Effector memory CD8-positive, alpha-beta T cell (primary cell): ENCODE measurements around the gene CYP4B1.
"Not testable (repeated sequence)": the region's sequence is repeated elsewhere in the genome, so short reads cannot be mapped to it uniquely, and the experiment has no call there.

Source experiments
- ATAC-seq: fragments of 150-1000 bp; cut with Tn5 transposase; replicated peaks from 2 replicates; pipeline ENCODE4 v1.10.0; 2021; ENCODE audit warnings: mild to moderate bottlenecking, moderate library complexity
- DNase-seq, 3 experiments: peaks; one replicate each; pipeline ENCODE4 v3.0.0; 2021
- H3K27ac Mint-ChIP-seq, 2 donors: one replicate each; pipeline ENCODE4 v1.8.0; 2022; ENCODE audit warnings: mild to moderate bottlenecking in 2 of 2, mixed read lengths in 2 of 2, moderate library complexity in 2 of 2
- H3K27me3 Mint-ChIP-seq, 2 donors: one replicate each; pipeline ENCODE4 v1.8.0; 2022; ENCODE audit warnings: mixed read lengths in 2 of 2
- H3K36me3 Mint-ChIP-seq: one replicate; pipeline ENCODE4 v1.8.0; 2022; ENCODE audit warnings: mild to moderate bottlenecking, moderate library complexity, mixed read lengths; ENCODE audit not compliant: insufficient read depth
- H3K4me1 Mint-ChIP-seq, 2 donors: one replicate each; pipeline ENCODE4 v1.8.0; 2022; ENCODE audit warnings: low read depth in 2 of 2, mixed read lengths in 2 of 2
- H3K4me3 Mint-ChIP-seq, 2 donors: one replicate each; pipeline ENCODE4 v1.8.0; 2022; ENCODE audit warnings: mild to moderate bottlenecking in 2 of 2, mixed read lengths in 2 of 2, moderate library complexity in 2 of 2
- H3K9me3 Mint-ChIP-seq, 2 donors: one replicate each; pipeline ENCODE4 v1.8.0; 2022; ENCODE audit warnings: mixed read lengths in 2 of 2

The CYP4B1 gene

DNA sequence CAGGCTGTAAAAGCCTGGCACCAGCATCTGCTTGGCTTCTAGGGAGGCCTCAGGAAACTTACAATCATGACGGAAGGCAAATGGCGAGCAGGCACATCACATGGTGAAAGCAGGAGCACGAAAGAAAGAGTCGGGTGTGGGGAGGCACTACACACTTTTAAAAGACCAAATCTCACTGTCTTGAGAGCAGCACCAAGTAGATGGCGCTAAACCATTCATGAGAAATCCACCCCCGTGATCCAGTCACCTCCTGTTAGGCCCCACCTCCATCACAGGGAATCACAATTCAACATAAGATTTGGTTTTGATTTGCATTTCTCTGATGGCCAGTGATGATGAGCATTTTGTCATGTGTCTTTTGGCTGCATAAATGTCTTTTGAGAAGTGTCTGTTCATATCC is 36.6 kb downstream of the CYP4B1 start:
- not testable (repeated sequence) for H3K27ac Mint-ChIP-seq, H3K4me3 Mint-ChIP-seq, H3K9me3 Mint-ChIP-seq, H3K36me3 Mint-ChIP-seq, H3K4me1 Mint-ChIP-seq, ATAC-seq, DNase-seq
- H3K27me3 Mint-ChIP-seq: peaks cover 25 to 43% of the 10 kb centered on the region in 2 donors

GRCh38 chr1:46846386-46846785 is 47.5 kb downstream of the CYP4B1 start:
- peaks cover 68 to 75% of the 10 kb centered on the region in 2 donors for H3K27me3 Mint-ChIP-seq
- H3K4me1 Mint-ChIP-seq: not testable (repeated sequence)

GRCh38 chr1:46857660-46858065 is 58.8 kb downstream of the CYP4B1 start:
- not testable (repeated sequence) for H3K4me3 Mint-ChIP-seq, DNase-seq, H3K9me3 Mint-ChIP-seq, H3K36me3 Mint-ChIP-seq, ATAC-seq, H3K4me1 Mint-ChIP-seq
- peak overlapping the region in 1 of 2 donors; percentile 1 for H3K27ac Mint-ChIP-seq
- H3K27me3 Mint-ChIP-seq: peaks cover 29 to 46% of the 10 kb centered on the region in 2 donors

More at GRCh38 chr1:46846386-46846785, 47.5 kb downstream of the CYP4B1 start:
- not testable (repeated sequence) for H3K27ac Mint-ChIP-seq, H3K4me3 Mint-ChIP-seq, DNase-seq, H3K9me3 Mint-ChIP-seq, H3K36me3 Mint-ChIP-seq, ATAC-seq

- peaks cover 3 to 5% of the 10 kb centered on the region in 2 donors for H3K4me1 Mint-ChIP-seq
- H3K9me3 Mint-ChIP-seq: peaks cover 4 to 14% of the 10 kb centered on the region in 2 donors
- no peak overlapping the region for H3K4me3 Mint-ChIP-seq
- H3K27me3 Mint-ChIP-seq: peaks cover 41 to 53% of the 10 kb centered on the region in 2 donors
- H3K27ac Mint-ChIP-seq: no peak overlapping the region
- ATAC-seq (no peak), DNase-seq (no peak)
- no peaks in the 10 kb centered on the region for H3K36me3 Mint-ChIP-seq
Measured at GRCh38 chr1:46862348-46862747, 63.5 kb downstream of the CYP4B1 start.
